ENCODE measurements around the gene ERLEC1.

GRCh38 chr2:53865962-53866361 lies 79.1 kb downstream of the ERLEC1 start:
- TF ChIP-seq CTCF (IDR thresholded peaks at IDR 0.05) (no peak), POLR2A (IDR thresholded peaks at IDR 0.05) (no peak)

Data from right lobe of liver (tissue), 4 donors.